AG08395 (cell line): Measurements from ENCODE around the gene FOXA3.
A peak's percentile ranks its signal among the peaks of the same experiment; 100 is the strongest.
"Not testable (repeated sequence)": the region's sequence is repeated elsewhere in the genome, so short reads cannot be mapped to it uniquely, and the experiment has no call there.

ENCODE experiments used
- DNase-seq: peaks from one replicate; pipeline ENCODE4 v3.0.0; 2012; ENCODE audit warnings: mixed read lengths, low spot score

The FOXA3 gene

GRCh38 chr19:45828523-45828922, 35.6 kb upstream of the FOXA3 start:
- DNase-seq = no peak

DNA sequence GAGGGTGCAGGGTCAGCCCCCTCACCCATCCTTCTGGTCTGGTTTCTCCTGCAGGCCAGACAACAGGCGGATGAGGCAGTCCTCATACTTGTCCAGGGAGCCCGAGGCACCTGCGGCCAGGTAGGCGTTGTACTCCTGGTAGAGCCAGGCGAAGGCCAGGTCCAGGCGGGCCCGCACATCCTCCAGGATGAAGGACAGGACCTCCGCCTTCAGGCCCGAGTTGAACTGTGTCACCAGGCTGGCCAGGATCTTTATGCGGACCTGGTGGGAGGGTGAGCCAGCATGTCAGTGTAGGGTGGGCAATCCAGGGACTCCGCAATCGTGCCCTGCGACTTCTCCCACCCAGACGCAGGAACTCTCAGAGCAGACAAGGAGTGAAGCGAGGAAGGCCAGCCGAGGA, 35.2 kb upstream of the FOXA3 start:
- DNase-seq = no peak

GRCh38 chr19:45834970-45835369, 29.2 kb upstream of the FOXA3 start:
- DNase-seq = no peak

- no peak for DNase-seq
These were observed 21.9 kb upstream of the FOXA3 start for GRCh38 chr19:45842198-45842597.

GRCh38 chr19:45847663-45848062, 16.5 kb upstream of the FOXA3 start:
- DNase-seq = no peak

DNA sequence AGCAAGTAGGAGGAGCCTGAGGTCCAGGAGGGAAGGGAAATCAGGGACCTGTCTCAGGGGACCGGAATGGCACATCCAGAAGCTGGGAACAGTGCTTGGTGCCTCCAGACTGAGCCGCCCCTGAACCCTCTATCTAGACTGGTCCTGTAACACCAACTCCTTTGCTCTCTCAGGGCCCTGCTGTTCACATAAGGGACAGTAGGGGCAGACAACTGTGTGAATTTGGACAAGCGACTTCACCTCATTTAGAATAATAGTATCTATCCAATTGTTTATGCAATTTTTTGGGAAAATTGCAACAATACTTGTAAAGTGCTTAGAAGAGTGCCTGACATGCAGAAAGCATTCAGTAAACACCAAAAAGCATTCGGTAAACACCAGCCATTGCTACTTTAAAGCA, 15.2 kb upstream of the FOXA3 start:
- DNase-seq = no peak

DNA sequence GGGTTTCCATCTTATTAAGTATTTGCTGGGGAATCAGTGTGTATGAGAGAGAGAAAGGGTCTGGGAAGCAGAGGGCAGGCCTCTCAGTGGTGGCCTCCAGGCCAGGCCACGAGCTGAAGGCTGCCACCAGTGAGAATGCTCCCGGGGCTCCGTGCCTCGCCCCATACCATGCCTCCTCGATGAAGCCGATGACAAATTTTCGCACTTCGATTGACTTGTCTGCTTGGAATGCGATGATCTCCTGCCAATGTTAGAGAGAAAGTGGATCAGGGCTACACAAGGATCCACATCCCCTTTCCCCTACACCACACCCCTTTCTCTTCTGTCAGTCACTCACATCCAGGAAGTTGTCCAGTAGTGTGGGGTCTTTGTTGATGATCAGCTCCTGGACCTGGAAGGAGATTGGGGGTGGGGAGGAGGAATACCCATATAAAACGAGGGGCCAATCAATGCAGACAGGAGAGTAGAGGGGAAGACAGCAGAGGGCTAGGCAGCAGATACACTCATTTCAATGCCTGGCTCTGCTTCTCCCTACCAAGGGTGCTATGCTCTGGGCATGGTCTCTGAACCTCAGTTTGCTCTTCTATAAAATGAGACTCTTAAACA, 11.9 kb upstream of the FOXA3 start:
- DNase-seq = no peak

GRCh38 chr19:45852983-45853382, 11.1 kb upstream of the FOXA3 start:
- DNase-seq = no peak

DNA sequence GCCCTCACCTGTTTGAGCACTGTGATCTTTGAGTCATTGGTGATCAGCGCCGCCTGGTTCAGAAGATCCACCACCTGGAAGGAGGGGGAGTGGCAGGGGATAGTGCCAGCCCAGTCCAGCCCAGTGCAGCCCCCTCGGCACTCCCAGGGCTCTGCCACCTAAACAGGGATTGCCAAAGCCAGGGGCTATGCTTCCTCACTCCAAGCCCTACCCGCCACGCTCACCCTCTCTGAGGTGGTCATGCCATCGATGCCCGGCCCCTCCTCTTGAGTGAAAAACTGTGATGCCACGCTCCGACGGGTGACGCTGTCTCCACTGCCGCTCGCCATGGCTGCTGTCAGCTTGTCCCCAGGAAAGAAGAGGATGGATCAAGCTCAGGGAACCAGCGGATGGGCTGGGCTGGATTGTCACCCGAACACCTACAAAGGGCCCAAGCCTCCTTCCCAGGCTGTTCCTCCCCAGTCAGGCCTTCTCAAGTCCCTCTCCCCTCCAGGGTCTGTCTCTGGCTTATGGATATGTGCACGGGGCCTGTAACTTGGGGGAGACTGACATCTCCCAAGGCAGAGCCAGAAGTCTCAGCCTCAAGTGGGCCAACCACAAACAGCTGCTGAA, 9.9 kb upstream of the FOXA3 start:
- DNase-seq = no peak

DNA sequence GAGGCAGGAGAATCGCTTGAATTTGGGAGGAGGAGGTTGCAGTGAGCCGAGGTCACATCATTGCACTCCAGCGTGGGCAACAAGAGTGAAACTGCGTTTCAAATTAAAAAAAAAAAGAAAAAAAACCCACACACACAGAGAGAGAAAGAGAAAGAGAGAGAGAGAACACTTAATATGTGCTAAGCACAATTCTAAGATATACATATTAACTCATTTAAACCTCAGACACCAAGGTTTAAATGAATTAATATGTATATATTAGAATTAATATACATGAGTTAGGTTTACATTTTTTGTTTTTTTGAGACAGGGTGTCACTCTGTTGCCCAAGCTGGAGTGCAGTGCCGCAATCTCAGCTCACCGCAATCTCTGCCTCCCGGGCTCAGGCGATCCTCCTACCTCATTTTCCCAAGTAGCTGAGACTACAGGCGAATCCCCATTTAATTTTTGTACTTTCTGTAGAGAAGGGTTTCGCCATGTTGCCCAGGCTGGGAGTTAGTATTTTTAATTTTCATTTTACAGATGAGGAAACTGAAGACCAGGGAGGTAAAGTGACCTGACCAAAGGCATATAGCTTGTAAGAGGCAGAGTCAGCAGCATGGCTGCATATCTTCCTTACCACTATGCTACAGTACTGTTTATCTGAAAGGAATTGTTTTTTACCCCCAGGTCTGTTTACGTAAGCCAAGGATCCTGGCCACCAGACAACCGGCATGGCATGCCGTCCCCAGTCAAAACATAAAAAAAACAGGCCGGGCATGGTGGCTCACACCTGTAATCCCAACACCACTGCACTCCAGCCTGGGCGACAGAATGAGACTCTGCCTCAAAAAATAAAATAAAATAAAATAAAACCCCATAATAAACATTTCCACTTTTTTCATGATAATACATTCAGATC, 3.5 kb upstream of the FOXA3 start:
- no peak for DNase-seq

DNA sequence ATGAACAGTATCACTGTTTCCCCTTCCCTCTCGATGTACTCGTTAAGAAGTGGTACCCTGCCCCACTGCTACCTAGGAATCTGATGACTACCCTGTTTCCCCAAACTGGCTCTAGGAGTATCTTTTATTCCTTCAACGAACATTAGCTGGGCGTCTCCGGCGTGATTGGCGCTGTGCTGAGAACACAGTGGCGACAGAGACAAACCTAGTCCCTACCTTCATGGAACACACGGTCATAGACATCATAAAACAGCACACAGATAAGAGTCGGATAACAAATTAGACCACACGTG, 1.9 kb upstream of the FOXA3 start:
- no peak for DNase-seq

- peak; percentile 100 for DNase-seq
These were observed 1.4 kb upstream of the FOXA3 start, which contains the start of gene SYMPK for GRCh38 chr19:45862564-45863334. SYMPK (minus strand) TSS chr19:45863147; CDS start chr19:45854495, 8,652 bp downstream.

DNA sequence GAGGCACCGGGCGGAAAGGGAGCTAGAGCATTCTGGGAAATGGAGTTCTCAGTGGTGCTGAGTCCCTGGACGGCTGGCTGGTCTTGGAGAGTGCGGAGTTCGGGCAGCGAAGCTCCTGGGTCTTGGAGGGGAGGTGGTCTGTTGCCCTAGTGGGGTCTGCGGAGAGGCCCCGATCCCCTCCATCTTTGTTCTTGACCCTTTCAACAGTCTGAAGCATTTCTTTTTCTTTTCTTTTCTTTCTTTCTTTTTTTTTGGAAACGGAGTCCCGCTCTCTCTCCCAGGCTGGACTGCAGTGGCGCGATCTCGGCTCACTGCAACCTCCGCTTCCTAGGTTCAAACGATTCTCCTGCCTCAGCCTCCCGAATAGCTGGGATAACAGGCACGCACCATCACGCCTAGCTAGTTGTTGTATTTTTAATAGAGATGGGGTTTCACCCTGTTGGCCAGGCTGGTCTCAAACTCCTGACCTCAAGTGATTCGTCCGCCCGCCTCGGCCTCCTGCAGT, 739 bp upstream of the FOXA3 start:
- no peak for DNase-seq

- no peak for DNase-seq
These were observed 530 bp downstream of the FOXA3 start for GRCh38 chr19:45864629-45865082.

DNA sequence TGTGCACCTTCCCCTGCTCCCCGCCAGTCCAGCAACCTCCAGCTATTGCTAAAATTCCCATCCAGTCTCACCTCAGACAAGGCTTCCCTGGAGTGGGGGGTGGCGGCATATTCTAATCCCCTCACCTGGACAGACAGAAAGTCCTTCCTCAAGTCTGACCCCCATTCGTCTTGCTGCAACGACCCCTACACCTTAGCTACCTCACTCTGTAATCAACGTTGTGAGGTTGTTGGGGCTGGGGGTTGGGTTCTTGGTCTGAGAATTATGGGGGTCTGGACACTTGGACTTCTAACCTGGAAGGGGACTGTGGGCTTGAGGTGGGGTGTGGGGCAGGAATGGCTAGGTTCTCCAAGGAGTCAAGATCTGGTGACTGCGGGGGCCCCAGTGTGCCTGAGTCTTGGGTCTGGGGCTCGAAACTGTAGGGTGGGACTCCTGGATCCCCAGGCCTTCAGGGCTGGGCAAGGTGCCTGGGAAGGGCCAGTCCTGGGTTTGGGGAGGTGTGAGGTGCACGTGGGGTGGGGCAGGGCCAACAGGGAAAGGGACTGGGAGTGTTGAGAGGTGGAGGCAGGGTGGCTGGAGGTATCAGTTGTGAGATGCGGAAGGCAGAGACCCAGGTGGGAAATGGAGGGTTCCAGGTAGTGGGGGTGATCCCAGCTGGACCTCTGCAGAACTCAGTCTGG, 1.3 kb downstream of the FOXA3 start:
- DNase-seq = no peak

GRCh38 chr19:45866400-45867176, 2.5 kb downstream of the FOXA3 start:
- DNase-seq = no peak

DNA sequence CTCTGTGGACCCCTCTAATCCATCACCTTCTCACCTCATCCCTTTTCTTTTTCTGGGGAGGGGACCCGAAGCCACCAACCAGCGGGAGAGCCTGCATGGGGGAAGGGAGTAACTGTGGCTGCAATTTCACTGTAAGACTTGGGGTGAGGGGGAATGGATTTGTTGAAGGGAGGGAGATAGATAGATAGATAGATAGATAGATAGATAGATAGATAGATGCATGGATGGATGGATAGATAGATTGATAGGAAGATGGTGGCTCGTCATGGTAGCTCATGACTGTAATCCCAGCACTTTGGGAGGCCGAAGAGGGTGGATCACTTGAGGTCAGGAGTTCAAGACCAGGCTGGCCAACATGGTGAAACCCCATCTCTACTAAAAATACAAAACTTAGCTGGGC, 3.1 kb downstream of the FOXA3 start:
- not testable (repeated sequence) for DNase-seq

GRCh38 chr19:45870798-45871197, 6.7 kb downstream of the FOXA3 start:
- DNase-seq = no peak

DNA sequence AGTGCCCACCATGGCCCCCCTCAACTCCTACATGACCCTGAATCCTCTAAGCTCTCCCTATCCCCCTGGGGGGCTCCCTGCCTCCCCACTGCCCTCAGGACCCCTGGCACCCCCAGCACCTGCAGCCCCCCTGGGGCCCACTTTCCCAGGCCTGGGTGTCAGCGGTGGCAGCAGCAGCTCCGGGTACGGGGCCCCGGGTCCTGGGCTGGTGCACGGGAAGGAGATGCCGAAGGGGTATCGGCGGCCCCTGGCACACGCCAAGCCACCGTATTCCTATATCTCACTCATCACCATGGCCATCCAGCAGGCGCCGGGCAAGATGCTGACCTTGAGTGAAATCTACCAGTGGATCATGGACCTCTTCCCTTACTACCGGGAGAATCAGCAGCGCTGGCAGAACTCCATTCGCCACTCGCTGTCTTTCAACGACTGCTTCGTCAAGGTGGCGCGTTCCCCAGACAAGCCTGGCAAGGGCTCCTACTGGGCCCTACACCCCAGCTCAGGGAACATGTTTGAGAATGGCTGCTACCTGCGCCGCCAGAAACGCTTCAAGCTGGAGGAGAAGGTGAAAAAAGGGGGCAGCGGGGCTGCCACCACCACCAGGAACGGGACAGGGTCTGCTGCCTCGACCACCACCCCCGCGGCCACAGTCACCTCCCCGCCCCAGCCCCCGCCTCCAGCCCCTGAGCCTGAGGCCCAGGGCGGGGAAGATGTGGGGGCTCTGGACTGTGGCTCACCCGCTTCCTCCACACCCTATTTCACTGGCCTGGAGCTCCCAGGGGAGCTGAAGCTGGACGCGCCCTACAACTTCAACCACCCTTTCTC, 8.2 kb downstream of the FOXA3 start:
- DNase-seq = no peak

GRCh38 chr19:45873219-45873772, 9.2 kb downstream of the FOXA3 start:
- DNase-seq = no peak
